Dermis blood vessel endothelial cell (primary cell): Measurements from ENCODE around the gene ZNF365. TPM values are rescaled to one million over a fixed set of nuclear protein-coding genes. Genes with fewer than 3 reads are reported as not detected.
"Not testable (repeated sequence)": the region's sequence is repeated elsewhere in the genome, so short reads cannot be mapped to it uniquely, and the experiment has no call there.

ENCODE experiments used
- DNase-seq: peaks from one replicate; pipeline ENCODE4 v3.0.0; 2010
- total RNA-seq: library from RNA; depleted of rRNA; stranded (reverse); fragments of >200 nt; gene quantifications from 2 replicates; pipeline ENCODE4 v1.2.3, GENCODE V29; 2014

The ZNF365 gene
- under 0.01 TPM in 1 of 2 replicates, not detected in the other for total RNA-seq

GRCh38 chr10:62373995-62374861 is at the start of gene ZNF365:
ZNF365 (plus strand) TSS chr10:62374369; CDS start chr10:62376194, 1,825 bp downstream.
- peak; percentile 25 for DNase-seq

GRCh38 chr10:62326176-62326575 is 48.0 kb upstream of the ZNF365 start:
- no peak for DNase-seq

GRCh38 chr10:62327885-62328284 is 46.3 kb upstream of the ZNF365 start:
- DNase-seq, result no peak

- no peak for DNase-seq
Measured at GRCh38 chr10:62330213-62330612, 44.0 kb upstream of the ZNF365 start.

- DNase-seq, result no peak
Measured at GRCh38 chr10:62332406-62332805, 41.8 kb upstream of the ZNF365 start.

- no peak for DNase-seq
Measured at GRCh38 chr10:62333135-62333889, 40.9 kb upstream of the ZNF365 start.

- DNase-seq, result no peak
Measured at GRCh38 chr10:62333988-62334682, 40.0 kb upstream of the ZNF365 start.

- DNase-seq, result no peak
Measured at GRCh38 chr10:62335326-62335725, 38.8 kb upstream of the ZNF365 start.

- no peak for DNase-seq
Measured at GRCh38 chr10:62336404-62336803, 37.8 kb upstream of the ZNF365 start.

- DNase-seq, result no peak
Measured at GRCh38 chr10:62341419-62341818, 32.8 kb upstream of the ZNF365 start.

- no peak for DNase-seq
Measured at GRCh38 chr10:62343000-62343399, 31.2 kb upstream of the ZNF365 start.

- DNase-seq, result no peak
Measured at GRCh38 chr10:62348029-62348428, 26.1 kb upstream of the ZNF365 start.

GRCh38 chr10:62352356-62352970 is 21.7 kb upstream of the ZNF365 start:
- DNase-seq, result no peak

- DNase-seq, result no peak
Measured at GRCh38 chr10:62354916-62355315, 19.3 kb upstream of the ZNF365 start.

- no peak for DNase-seq
Measured at GRCh38 chr10:62356447-62356846, 17.7 kb upstream of the ZNF365 start.

GRCh38 chr10:62358151-62358550 is 16.0 kb upstream of the ZNF365 start:
- not testable (repeated sequence) for DNase-seq

- DNase-seq, result no peak
Measured at GRCh38 chr10:62373639-62373994, 552 bp upstream of the ZNF365 start.

- DNase-seq, result no peak
Measured at GRCh38 chr10:62374862-62375710, 917 bp downstream of the ZNF365 start.

- DNase-seq, result no peak
Measured at GRCh38 chr10:62376071-62377025, 2.2 kb downstream of the ZNF365 start.

GRCh38 chr10:62377026-62377415 is 2.9 kb downstream of the ZNF365 start:
- DNase-seq, result no peak

GRCh38 chr10:62377966-62378365 is 3.8 kb downstream of the ZNF365 start:
- peak; percentile 30 for DNase-seq
